K562 (cell line): Measurements from ENCODE around the gene MALRD1. TPM values are rescaled to one million over a fixed set of nuclear protein-coding genes. Genes with fewer than 3 reads are reported as not detected.

Experiments used
- ATAC-seq: fragments of 200-7000 bp; cut with Tn5 transposase; 3 replicates; pipeline ENCODE4 v1.9.1; 2020; ENCODE audit warnings: moderate library complexity
- BruUV-seq: library from RNA; stranded (reverse); fragments of 400-500 nt; replicated peaks from 2 replicates; lab custom pipeline; 2021; lab: Mats Ljungman, UMichigan
- CTCF ChIA-PET: fragments of 300-600 bp; formaldehyde crosslinking; extraction: SDS; loops from one replicate; lab custom pipeline; 2021; ENCODE audit warnings: low intra/inter-chr PET ratio; lab: Yijun Ruan, JAX
- POLR2A ChIA-PET: fragments of 300-600, 350-650 bp; sonication (Branson Sonifier 250); formaldehyde crosslinking; extraction: SDS; loops from one replicate; lab custom pipeline; 2021; ENCODE audit warnings: antibody characterized with exemption, inconsistent platforms; lab: Yijun Ruan, JAX
- DNase-seq, 4 experiments: peaks; one replicate each; pipeline versions ENCODE4 v3.0.0 to v3.0.0-alpha.2; 2011 to 2018; ENCODE audit warnings: low spot score in 3 of 4, mixed read lengths in 3 of 4; ENCODE audit errors: extremely low read depth in 1 of 4
- FAIRE-seq: peaks from 2 replicates; lab custom pipeline; 2011; peaks lifted over from hg19 to GRCh38; lab: Jason Lieb, UNC
- H2AFZ ChIP-seq: 2 replicates; pipeline ENCODE4 v1.6.0; 2011; ENCODE audit warnings: low read depth, low read length, control low read depth, inconsistent platforms
- H3K27ac ChIP-seq: fragments of 200-600 bp; 3 replicates; pipeline ENCODE4 v1.8.0; 2011; ENCODE audit warnings: low read depth, mild to moderate bottlenecking, control low read depth, inconsistent platforms, low read length, moderate library complexity, mixed read lengths; ENCODE audit errors: extremely low read depth
- H3K27me3 ChIP-seq, 2 experiments: fragments of 300-600 bp in 1 of 2; 2 replicates in 1 of 2; 3 replicates in 1 of 2; pipeline versions ENCODE4 v1.6.0 to v1.8.0; 2011; ENCODE audit warnings: inconsistent platforms in 2 of 2, low read length in 2 of 2, mild to moderate bottlenecking in 1 of 2, mixed read lengths in 1 of 2, moderate library complexity in 1 of 2; ENCODE audit not compliant: control insufficient read depth in 2 of 2, insufficient read depth in 2 of 2
- H3K36me3 ChIP-seq: fragments of 300-600 bp; 3 replicates; pipeline ENCODE4 v1.8.0; 2011; ENCODE audit warnings: mild to moderate bottlenecking, low read length, inconsistent platforms; ENCODE audit not compliant: control insufficient read depth, insufficient read depth
- H3K4me1 ChIP-seq, 2 experiments: fragments of 200-600 bp in 1 of 2; replicated peaks in 1 of 2; 2 replicates in 1 of 2; 3 replicates in 1 of 2; pipeline versions ENCODE4 v1.5.1 to v1.8.0; 2011; ENCODE audit warnings: inconsistent platforms in 2 of 2, low read length in 2 of 2, mild to moderate bottlenecking in 1 of 2, mixed read lengths in 1 of 2, moderate library complexity in 1 of 2; ENCODE audit not compliant: control insufficient read depth in 2 of 2, insufficient read depth in 2 of 2
- H3K4me2 ChIP-seq: 2 replicates; pipeline ENCODE4 v1.6.1; 2011; ENCODE audit warnings: low read length, control low read depth, inconsistent platforms, mixed read lengths; ENCODE audit not compliant: insufficient read depth
- H3K4me3 ChIP-seq: fragments of 200-600 bp; sonication (generic), shearing (Covaris generic); 2 replicates; pipeline ENCODE4 v1.5.1; 2016; ENCODE audit warnings: control low read depth, inconsistent platforms
- H3K79me2 ChIP-seq: fragments of 200-600 bp; 3 replicates; pipeline ENCODE4 v1.8.0; 2011; ENCODE audit warnings: low read length, inconsistent platforms; ENCODE audit not compliant: control insufficient read depth, insufficient read depth
- H3K9ac ChIP-seq, 2 experiments: 2 replicates each; pipeline versions ENCODE4 v1.6.0 to v1.6.1; 2011; ENCODE audit warnings: low read depth in 2 of 2, low read length in 2 of 2, control low read depth in 1 of 2, inconsistent platforms in 1 of 2, mild to moderate bottlenecking in 1 of 2, mixed read lengths in 1 of 2; ENCODE audit not compliant: insufficient read depth in 1 of 2
- H3K9me1 ChIP-seq: one replicate; pipeline ENCODE4 v1.6.0; 2011; ENCODE audit warnings: inconsistent platforms, mild to moderate bottlenecking, low read length, moderate library complexity; ENCODE audit not compliant: control insufficient read depth, insufficient read depth
- H3K9me3 ChIP-seq: replicated peaks from 2 replicates; pipeline ENCODE4 v1.5.1; 2011; ENCODE audit warnings: low read depth, low read length, inconsistent platforms; ENCODE audit not compliant: control insufficient read depth, insufficient read depth
- H4K20me1 ChIP-seq: replicated peaks from 2 replicates; pipeline ENCODE4 v1.6.1; 2011; ENCODE audit warnings: low read length, inconsistent platforms, mixed read lengths; ENCODE audit not compliant: control insufficient read depth, insufficient read depth
- FOXK2 ChIP-seq, 2 experiments: fragments of 450-650 bp; IDR thresholded peaks in 1 of 2; conservative IDR thresholded peaks in 1 of 2; 2 replicates each; pipeline ENCODE4 v1.6.1; 2016; ENCODE audit warnings: low read depth in 2 of 2, mild to moderate bottlenecking in 1 of 2
- HDGF ChIP-seq: fragments of 450-650 bp; IDR thresholded peaks from 2 replicates; pipeline ENCODE4 v1.6.1; 2016
- SIRT6 ChIP-seq: IDR thresholded peaks from one replicate; pipeline ENCODE4 v1.6.1; 2012; ENCODE audit warnings: low read depth, mild to moderate bottlenecking, control low read depth, inconsistent platforms, low read length, moderate library complexity
- SP2 ChIP-seq: IDR thresholded peaks from 2 replicates; pipeline ENCODE4 v1.6.1; 2011; ENCODE audit warnings: mild to moderate bottlenecking, low read depth, low read length, moderate library complexity; ENCODE audit not compliant: poor library complexity, severe bottlenecking; ENCODE audit errors: extremely low read depth
- STAT5B ChIP-seq: fragments of 250-450 bp; sonication (Bioruptor Pico); IDR thresholded peaks from 2 replicates; pipeline ENCODE4 v1.8.0; 2021; ENCODE audit warnings: mild to moderate bottlenecking, inconsistent platforms
- TGIF2 ChIP-seq: sonication (generic); formaldehyde crosslinking; IDR thresholded peaks from 2 replicates; pipeline ENCODE4 v1.8.1; 2022; ENCODE audit warnings: mild to moderate bottlenecking, missing genetic modification reagents, moderate library complexity
- ZNF644 ChIP-seq: fragments of 200-800 bp; sonication (Bioruptor generic); IDR thresholded peaks from 2 replicates; pipeline ENCODE4 v1.6.1; 2016; ENCODE audit warnings: low read depth, missing genetic modification characterization, missing compliant biosample characterization
- ZNF780A ChIP-seq: fragments of 250-450 bp; sonication (Bioruptor Pico); IDR thresholded peaks from 2 replicates; pipeline ENCODE4 v1.5.0; 2021; ENCODE audit warnings: mild to moderate bottlenecking
- WGBS: fragments of 100-300 bp; shearing (Covaris generic); methylation state at CpG from one replicate; pipeline ENCODE4 v1.1.6; 2016; ENCODE audit warnings: low coverage, mixed read lengths; ENCODE audit not compliant: insufficient coverage; ENCODE audit errors: missing lambda C conversion rate; 5-methylcytosine and 5-hydroxymethylcytosine counted together
- in situ Hi-C: fragments of 300-500 bp; cut with MboI; formaldehyde crosslinking; loops from 4 replicates; pipeline ENCODE4 v1.15.0; 2018; ENCODE audit warnings: inconsistent platforms, mixed read lengths
- intact Hi-C: fragments of 100-400 bp; cut with micrococcal nuclease; formaldehyde crosslinking; loops from 2 replicates; pipeline ENCODE4 v1.14.2; 2022
- polyA plus RNA-seq, 8 experiments: library from polyadenylated mRNA; depleted of rRNA in 4 of 8; stranded (reverse) in 5 of 8; unstranded in 3 of 8; fragments of >200 nt; fragmentation: Nextera tagmentation in 2 of 8; fragmentation: Illumina TruSeq in 1 of 8; extraction: Ambion mirVana in 2 of 8; extraction: Trizol in 1 of 8; gene quantifications; 2 replicates each; pipeline versions ENCODE4 v1.2.1 to v1.2.3, GENCODE V29; 2011 to 2014; ENCODE audit warnings: inconsistent platforms in 1 of 8, missing spikeins in 1 of 8
- total RNA-seq, 7 experiments: library from RNA; depleted of rRNA in 6 of 7; stranded (reverse); fragments of >200 nt in 6 of 7; fragmentation: Illumina TruSeq in 2 of 7; extraction: Trizol in 2 of 7; gene quantifications; 2 replicates each; pipeline versions ENCODE4 v1.2.1 to v1.2.3, GENCODE V29; 2011 to 2021; ENCODE audit warnings: low replicate concordance in 1 of 7
- TF ChIP-seq, protein P1 (sequence below): fragments of 450-650 bp; IDR thresholded peaks from 2 replicates; pipeline ENCODE4 v1.6.1; 2016; ENCODE audit warnings: mild to moderate bottlenecking
- TF ChIP-seq, protein P2 (sequence below): fragments of 450-650 bp; IDR thresholded peaks from 2 replicates; pipeline ENCODE4 v1.7.1; 2018; ENCODE audit warnings: mild to moderate bottlenecking, low read depth; ENCODE audit not compliant: partially characterized antibody
- TF ChIP-seq, protein P3 (sequence below): sonication (generic); IDR thresholded peaks from 2 replicates; pipeline ENCODE4 v1.6.1; 2016
- TF ChIP-seq, protein P4 (sequence below), 2 experiments: IDR thresholded peaks; 2 replicates each; pipeline ENCODE4 v1.6.1; 2011; ENCODE audit warnings: borderline replicate concordance in 1 of 2, control low read depth in 1 of 2, low read depth in 1 of 2, low read length in 1 of 2, mild to moderate bottlenecking in 1 of 2, mixed read lengths in 1 of 2, moderate library complexity in 1 of 2; ENCODE audit not compliant: insufficient read depth in 1 of 2, insufficient read length in 1 of 2, poor library complexity in 1 of 2, severe bottlenecking in 1 of 2; ENCODE audit errors: extremely low read depth in 1 of 2
- TF ChIP-seq, protein P5 (sequence below), 2 experiments: fragments of 250-450 bp in 1 of 2; fragments of 450-650 bp in 1 of 2; sonication (Bioruptor Pico) in 1 of 2; IDR thresholded peaks; 2 replicates each; pipeline versions ENCODE4 v1.6.1 to v1.8.0; 2016 to 2021; ENCODE audit warnings: mild to moderate bottlenecking in 2 of 2, moderate library complexity in 2 of 2, missing compliant biosample characterization in 1 of 2, missing genetic modification characterization in 1 of 2

Gene MALRD1
- total and polyA plus RNA-seq, 9 of the 15 experiments (the other 6 are each of a cell fraction or from before 2014, with no cell fraction given) = not detected

DNA sequence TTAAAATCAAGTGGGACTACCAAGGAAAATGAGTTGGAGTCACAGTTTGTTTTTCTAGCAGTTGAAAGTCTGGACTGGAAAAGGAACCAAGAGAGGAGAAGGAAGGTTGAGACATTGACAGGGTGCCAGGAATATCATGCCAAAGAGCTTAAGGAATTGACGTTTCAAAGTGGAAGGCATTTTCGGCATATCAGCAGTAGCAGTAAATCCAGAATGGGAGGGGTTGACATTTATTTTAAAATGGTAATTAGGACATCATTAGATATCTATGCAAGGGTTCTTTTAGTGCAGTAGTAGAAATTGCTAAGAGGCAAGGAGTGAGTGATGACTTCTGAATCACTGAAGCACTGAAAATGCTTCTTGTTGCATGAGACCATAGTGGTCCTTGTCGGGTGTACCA is 431.8 kb downstream of the MALRD1 start (continued):
- TF ChIP-seq, protein P1, sequence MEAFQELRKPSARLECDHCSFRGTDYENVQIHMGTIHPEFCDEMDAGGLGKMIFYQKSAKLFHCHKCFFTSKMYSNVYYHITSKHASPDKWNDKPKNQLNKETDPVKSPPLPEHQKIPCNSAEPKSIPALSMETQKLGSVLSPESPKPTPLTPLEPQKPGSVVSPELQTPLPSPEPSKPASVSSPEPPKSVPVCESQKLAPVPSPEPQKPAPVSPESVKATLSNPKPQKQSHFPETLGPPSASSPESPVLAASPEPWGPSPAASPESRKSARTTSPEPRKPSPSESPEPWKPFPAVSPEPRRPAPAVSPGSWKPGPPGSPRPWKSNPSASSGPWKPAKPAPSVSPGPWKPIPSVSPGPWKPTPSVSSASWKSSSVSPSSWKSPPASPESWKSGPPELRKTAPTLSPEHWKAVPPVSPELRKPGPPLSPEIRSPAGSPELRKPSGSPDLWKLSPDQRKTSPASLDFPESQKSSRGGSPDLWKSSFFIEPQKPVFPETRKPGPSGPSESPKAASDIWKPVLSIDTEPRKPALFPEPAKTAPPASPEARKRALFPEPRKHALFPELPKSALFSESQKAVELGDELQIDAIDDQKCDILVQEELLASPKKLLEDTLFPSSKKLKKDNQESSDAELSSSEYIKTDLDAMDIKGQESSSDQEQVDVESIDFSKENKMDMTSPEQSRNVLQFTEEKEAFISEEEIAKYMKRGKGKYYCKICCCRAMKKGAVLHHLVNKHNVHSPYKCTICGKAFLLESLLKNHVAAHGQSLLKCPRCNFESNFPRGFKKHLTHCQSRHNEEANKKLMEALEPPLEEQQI = no peak
- TF ChIP-seq FOXK2 (conservative IDR thresholded peaks at IDR 0.05 in 1 of 2, IDR thresholded peaks at IDR 0.05 in 1 of 2; ENCODE audit: low read depth in 2 of 2) (no peak), SP2 (no peak), TGIF2 (no peak)

DNA sequence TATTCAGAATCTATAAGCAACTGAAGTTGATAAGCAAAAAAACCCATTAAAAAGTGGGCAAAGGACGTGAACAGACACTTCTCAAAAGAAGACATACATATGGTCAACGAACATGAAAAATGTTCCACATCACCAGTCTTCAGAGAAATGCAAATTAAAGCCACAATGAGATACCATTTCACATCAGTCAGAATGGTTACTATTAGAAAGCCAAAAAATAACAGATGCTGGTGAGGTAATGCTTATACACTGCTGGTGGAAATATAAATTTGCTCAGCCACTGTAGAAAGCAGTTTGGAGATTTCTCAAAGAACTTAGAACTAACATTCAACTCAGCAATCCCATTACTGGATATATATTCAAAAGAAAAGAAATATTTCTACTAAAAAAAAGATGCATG is 434.8 kb downstream of the MALRD1 start:
- no peaks in the 10 kb centered on the region for H3K9me1 ChIP-seq
- no peak overlapping the region for H3K4me2 ChIP-seq
- no peaks in the 10 kb centered on the region for H3K27me3 ChIP-seq
- no peak overlapping the region for H2AFZ ChIP-seq
- H3K79me2 ChIP-seq = no peaks in the 10 kb centered on the region
- H3K9ac ChIP-seq = no peak overlapping the region
- ChIA-PET POLR2A (no interaction called here), CTCF (no interaction called here)
- no peak overlapping the region for H3K4me3 ChIP-seq
- H3K27ac ChIP-seq = no peak overlapping the region
- DNase-seq = no peak
- no peak for ATAC-seq
- no peak for FAIRE-seq
- in situ Hi-C loops (no loop called here), intact Hi-C loops (no loop called here)
- no peaks in the 10 kb centered on the region for H3K4me1 ChIP-seq
- H3K36me3 ChIP-seq = no peaks in the 10 kb centered on the region
- no peaks in the 10 kb centered on the region for H4K20me1 ChIP-seq
- 0% methylated on average over 2 of the region's 2 CpGs for WGBS
- BruUV-seq = no TSS peak
- no peaks in the 10 kb centered on the region for H3K9me3 ChIP-seq
- TF ChIP-seq, protein P2, sequence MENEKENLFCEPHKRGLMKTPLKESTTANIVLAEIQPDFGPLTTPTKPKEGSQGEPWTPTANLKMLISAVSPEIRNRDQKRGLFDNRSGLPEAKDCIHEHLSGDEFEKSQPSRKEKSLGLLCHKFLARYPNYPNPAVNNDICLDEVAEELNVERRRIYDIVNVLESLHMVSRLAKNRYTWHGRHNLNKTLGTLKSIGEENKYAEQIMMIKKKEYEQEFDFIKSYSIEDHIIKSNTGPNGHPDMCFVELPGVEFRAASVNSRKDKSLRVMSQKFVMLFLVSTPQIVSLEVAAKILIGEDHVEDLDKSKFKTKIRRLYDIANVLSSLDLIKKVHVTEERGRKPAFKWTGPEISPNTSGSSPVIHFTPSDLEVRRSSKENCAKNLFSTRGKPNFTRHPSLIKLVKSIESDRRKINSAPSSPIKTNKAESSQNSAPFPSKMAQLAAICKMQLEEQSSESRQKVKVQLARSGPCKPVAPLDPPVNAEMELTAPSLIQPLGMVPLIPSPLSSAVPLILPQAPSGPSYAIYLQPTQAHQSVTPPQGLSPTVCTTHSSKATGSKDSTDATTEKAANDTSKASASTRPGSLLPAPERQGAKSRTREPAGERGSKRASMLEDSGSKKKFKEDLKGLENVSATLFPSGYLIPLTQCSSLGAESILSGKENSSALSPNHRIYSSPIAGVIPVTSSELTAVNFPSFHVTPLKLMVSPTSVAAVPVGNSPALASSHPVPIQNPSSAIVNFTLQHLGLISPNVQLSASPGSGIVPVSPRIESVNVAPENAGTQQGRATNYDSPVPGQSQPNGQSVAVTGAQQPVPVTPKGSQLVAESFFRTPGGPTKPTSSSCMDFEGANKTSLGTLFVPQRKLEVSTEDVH = no peak
- TF ChIP-seq, protein P3, sequence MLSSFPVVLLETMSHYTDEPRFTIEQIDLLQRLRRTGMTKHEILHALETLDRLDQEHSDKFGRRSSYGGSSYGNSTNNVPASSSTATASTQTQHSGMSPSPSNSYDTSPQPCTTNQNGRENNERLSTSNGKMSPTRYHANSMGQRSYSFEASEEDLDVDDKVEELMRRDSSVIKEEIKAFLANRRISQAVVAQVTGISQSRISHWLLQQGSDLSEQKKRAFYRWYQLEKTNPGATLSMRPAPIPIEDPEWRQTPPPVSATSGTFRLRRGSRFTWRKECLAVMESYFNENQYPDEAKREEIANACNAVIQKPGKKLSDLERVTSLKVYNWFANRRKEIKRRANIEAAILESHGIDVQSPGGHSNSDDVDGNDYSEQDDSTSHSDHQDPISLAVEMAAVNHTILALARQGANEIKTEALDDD = no peak
- no peak for TF ChIP-seq HDGF
- no peak for TF ChIP-seq SIRT6
- TF ChIP-seq, protein P4, sequence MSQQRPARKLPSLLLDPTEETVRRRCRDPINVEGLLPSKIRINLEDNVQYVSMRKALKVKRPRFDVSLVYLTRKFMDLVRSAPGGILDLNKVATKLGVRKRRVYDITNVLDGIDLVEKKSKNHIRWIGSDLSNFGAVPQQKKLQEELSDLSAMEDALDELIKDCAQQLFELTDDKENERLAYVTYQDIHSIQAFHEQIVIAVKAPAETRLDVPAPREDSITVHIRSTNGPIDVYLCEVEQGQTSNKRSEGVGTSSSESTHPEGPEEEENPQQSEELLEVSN (IDR thresholded peaks at IDR 0.05; ENCODE audit: borderline replicate concordance in 1 of 2, extremely low read depth in 1 of 2, insufficient read depth in 1 of 2, insufficient read length in 1 of 2, low read depth in 1 of 2, low read length in 1 of 2, poor library complexity in 1 of 2, severe bottlenecking in 1 of 2) = no peak
- no peak for TF ChIP-seq ZNF780A (CRISPR knock-in tag)
- no peak for TF ChIP-seq STAT5B (CRISPR knock-in tag)
- TF ChIP-seq, protein P5, sequence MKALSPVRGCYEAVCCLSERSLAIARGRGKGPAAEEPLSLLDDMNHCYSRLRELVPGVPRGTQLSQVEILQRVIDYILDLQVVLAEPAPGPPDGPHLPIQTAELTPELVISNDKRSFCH (CRISPR knock-in tag; IDR thresholded peaks at IDR 0.05) = no peak
- TF ChIP-seq, protein P5 (tag; IDR thresholded peaks at IDR 0.05) = no peak
- TF ChIP-seq ZNF644 (tag) = no peak
